NB4 (cell line): ENCODE measurements around the gene ELP1.
"Not testable (repeated sequence)": the region's sequence is repeated elsewhere in the genome, so short reads cannot be mapped to it uniquely, and the experiment has no call there.

Experiments
- DNase-seq: peaks from one replicate; pipeline ENCODE4 v3.0.0; 2010; ENCODE audit warnings: low read depth
- H3K4me3 ChIP-seq: one replicate; pipeline ENCODE4 v1.5.1; 2011; ENCODE audit warnings: mild to moderate bottlenecking, low read depth, low read length, moderate library complexity
- MYC ChIP-seq: IDR thresholded peaks from 2 replicates; pipeline ENCODE4 v1.6.1; 2011; ENCODE audit warnings: low read depth, low read length
- POLR2A ChIP-seq: IDR thresholded peaks from 2 replicates; pipeline ENCODE4 v1.6.1; 2011; ENCODE audit warnings: mild to moderate bottlenecking; ENCODE audit not compliant: insufficient read length; ENCODE audit errors: extremely low read depth
- TF ChIP-seq, protein P1 (sequence below): IDR thresholded peaks from one replicate; pipeline ENCODE4 v1.5.1; 2012; ENCODE audit warnings: low read depth, low read length
- TF ChIP-seq, protein P2 (sequence below): IDR thresholded peaks from 2 replicates; pipeline ENCODE4 v1.6.1; 2011; ENCODE audit warnings: low read depth, low read length

Gene ELP1

DNA sequence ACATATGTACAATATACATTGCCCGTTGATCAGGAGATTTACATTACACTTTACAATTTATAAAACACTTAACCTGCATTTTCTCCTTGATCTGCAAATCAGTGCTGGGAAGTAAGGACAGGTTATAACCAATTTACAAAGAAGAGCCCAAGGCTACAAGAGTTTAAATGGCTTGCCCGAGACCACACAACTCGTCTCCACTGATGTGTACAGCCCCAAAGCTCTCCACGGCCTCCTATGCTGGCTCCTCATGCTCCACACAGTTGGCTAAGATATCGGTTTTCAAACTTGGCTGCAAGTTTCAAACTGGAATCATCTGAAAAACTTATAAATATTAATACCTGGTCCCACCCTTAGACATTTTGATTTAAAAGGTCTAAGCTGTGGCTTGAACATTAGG lies 88.4 kb downstream of the ELP1 start:
- H3K4me3 ChIP-seq, result no peak overlapping the region
- DNase-seq, result no peak
- TF ChIP-seq MYC, result no peak
- TF ChIP-seq, protein P1, sequence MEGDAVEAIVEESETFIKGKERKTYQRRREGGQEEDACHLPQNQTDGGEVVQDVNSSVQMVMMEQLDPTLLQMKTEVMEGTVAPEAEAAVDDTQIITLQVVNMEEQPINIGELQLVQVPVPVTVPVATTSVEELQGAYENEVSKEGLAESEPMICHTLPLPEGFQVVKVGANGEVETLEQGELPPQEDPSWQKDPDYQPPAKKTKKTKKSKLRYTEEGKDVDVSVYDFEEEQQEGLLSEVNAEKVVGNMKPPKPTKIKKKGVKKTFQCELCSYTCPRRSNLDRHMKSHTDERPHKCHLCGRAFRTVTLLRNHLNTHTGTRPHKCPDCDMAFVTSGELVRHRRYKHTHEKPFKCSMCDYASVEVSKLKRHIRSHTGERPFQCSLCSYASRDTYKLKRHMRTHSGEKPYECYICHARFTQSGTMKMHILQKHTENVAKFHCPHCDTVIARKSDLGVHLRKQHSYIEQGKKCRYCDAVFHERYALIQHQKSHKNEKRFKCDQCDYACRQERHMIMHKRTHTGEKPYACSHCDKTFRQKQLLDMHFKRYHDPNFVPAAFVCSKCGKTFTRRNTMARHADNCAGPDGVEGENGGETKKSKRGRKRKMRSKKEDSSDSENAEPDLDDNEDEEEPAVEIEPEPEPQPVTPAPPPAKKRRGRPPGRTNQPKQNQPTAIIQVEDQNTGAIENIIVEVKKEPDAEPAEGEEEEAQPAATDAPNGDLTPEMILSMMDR, result no peak
- TF ChIP-seq, protein P2, sequence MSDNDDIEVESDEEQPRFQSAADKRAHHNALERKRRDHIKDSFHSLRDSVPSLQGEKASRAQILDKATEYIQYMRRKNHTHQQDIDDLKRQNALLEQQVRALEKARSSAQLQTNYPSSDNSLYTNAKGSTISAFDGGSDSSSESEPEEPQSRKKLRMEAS, result no peak
- TF ChIP-seq POLR2A, result no peak

DNA sequence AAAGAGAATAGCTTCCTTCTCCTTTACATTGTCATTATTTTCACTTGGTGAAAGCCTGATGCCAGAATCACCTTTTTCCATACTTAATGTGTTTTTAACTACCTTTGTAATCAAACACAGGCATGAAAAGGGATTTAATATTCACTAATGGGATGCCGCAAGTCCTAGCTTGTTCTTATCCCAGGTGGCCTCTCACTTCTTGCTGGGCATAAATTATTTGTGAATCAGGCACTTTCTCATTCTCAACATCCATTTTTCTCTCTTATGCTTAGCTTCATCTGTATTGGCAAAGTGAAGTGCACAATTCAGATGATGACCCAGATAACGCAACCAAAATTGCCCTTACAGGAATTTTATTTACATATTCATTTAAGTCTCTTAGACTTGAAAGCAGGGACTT lies 89.1 kb downstream of the ELP1 start:
- no peak overlapping the region for H3K4me3 ChIP-seq
- no peak for DNase-seq
- no peak for TF ChIP-seq MYC
- TF ChIP-seq, protein P1, result no peak
- TF ChIP-seq, protein P2, result no peak
- TF ChIP-seq POLR2A, result no peak

DNA sequence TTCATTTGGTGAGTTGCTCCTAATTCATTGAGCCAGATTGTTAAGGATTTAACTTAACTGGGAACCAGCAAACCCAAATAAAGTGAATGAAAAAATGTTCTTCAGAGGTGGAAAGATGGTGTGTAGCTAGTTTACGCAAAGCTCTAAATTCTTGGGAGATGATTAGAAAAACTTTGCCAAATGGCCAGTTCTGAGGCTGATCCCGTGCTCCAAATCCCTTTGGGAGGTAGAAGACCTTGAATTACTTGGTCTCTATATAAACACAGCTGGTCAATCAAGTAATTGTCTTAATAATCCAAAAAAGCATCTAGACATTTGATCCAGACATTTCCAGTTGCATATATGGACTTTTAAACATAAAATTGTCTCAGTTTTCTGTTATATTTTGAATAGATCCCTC lies 89.5 kb downstream of the ELP1 start:
- H3K4me3 ChIP-seq, result no peak overlapping the region
- DNase-seq, result no peak
- TF ChIP-seq, protein P2, result no peak
- TF ChIP-seq POLR2A (no peak), MYC (no peak)
- TF ChIP-seq, protein P1, result no peak

DNA sequence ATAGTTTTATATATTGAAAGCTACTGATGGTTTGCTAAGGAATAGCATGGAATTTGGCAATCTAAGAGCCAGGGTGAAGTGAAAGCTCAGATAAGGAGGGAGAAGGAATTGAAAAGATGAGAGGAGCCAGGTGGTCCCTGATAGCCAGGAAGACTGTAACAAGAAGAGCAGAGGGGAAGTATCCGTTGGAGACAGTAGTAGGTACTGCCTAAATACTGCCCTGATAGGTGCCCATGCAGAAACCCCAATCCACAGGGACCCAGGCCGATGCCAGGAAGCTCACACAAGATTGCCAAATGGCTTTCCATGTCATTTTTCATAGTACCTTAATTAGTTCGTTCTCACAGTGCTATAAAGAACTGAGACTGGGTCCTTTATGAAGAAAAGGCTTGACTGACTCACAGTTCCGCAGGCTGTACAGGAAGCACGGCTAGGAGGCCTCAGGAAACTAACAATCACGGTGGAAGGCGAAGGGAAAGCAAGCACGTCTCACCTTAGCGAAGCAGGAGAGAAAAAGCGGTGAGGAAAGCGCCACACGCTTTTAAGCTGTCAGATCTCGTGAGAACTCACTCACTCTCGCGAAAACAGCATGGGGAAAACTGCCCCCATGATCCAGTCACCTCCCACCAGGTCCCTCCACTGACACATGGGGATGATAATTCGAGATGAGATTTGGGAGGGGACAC lies 91.2 kb downstream of the ELP1 start:
- TF ChIP-seq, protein P2, result no peak
- no peak overlapping the region for H3K4me3 ChIP-seq
- DNase-seq, result no peak

DNA sequence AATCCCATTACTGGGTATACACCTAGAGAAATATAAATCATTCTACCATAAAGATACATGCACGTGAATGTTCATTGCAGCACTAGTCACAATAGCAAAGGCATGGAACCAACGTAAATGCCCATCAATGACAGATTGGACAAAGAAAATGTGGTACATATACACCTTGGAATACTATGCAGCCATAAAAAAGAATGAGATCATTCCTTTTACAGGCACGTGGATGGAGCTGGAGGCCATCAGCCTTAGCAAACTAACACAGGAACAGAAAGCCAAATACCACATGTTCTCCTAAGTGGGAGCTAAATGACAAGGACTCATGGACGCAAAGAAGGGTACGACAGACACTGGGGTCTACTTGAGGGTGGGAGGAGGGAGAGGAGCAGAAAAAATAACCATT lies 94.4 kb downstream of the ELP1 start:
- not testable (repeated sequence) for DNase-seq, H3K4me3 ChIP-seq

DNA sequence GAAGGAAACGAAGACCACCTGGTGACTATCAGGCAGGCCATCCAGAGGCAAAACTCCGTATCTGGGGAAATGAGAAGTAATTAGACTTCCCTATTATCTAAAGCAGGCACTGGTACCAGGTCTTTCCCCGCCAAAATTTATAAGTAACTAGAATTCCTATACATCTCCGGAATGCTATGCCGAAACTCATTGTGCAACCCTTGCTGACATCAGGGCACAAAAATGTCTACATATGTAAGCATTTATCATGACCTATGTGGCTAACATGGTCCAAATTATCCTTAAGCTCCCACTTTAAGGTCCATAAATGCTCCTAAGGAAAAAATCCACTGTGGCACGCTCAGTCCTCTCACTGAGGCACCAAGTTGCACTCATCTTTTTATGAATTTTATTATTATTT lies 95.9 kb downstream of the ELP1 start:
- DNase-seq, result no peak
- TF ChIP-seq, protein P1, result no peak
- TF ChIP-seq MYC (no peak), POLR2A (no peak)
- TF ChIP-seq, protein P2, result no peak
- H3K4me3 ChIP-seq, result no peak overlapping the region

DNA sequence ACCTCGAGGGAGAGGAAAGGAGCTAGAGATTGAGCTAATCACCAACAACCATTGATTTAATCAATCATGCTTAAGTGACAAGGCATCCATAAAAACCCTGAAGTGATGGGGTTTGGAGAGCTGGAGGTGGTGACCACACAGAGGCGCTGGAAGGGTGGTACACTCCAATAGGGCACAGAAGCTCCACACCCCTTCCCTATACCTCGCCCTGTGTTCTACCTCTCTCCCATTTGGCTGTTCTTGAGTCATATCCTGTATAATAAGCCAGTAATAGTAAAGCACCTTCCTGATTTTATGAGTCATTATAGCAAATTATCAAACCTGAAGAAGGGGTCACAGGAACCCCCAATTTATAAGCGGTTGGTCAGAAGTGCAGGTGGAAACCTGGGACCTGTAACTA lies 96.4 kb downstream of the ELP1 start:
- TF ChIP-seq POLR2A (no peak), MYC (no peak)
- TF ChIP-seq, protein P1, result no peak
- TF ChIP-seq, protein P2, result no peak
- no peak for DNase-seq
- no peak overlapping the region for H3K4me3 ChIP-seq
